Measurements from ENCODE around the gene C11orf58. TPM values are rescaled to one million over a fixed set of nuclear protein-coding genes. Genes with fewer than 3 reads are reported as not detected.

C11orf58 gene
- total RNA-seq, 1 donor from 2014 or later = 148 TPM

DNA sequence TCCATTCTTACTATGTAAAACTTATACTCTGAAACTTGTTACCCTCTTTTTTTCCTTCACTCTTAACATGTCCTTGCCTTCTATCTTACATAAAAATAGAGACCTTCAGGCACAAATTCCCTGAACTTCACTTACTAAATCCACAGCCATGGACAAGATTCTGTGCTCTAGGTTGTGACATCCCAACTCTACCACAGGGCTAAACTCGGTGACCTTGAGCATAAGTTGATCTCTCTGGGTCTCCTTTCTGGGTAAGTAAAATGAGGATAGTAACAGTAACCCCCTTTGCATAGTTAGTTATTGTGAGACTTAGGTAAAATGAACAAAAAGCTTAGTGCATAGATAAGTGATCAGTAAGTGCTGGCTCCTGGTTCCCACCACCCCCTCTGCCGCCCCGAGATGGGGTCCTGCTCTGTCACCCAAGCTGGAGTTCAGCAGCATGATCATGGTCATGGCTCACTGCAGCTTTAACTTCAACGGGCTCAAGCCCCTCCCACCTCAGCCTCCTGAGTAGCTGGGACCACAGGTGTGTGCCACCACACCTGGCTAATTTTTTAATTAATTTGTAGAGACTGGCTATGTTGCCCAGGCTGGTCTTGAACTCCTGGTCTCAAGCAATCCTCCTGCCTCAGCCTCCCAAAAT, 20.1 kb downstream of the C11orf58 start:
- Mint-ChIP-seq H3K36me3 (peaks cover 28% of the 10 kb centered on the region), H3K27me3 (no peaks in the 10 kb centered on the region), H3K9me3 (no peaks in the 10 kb centered on the region), H3K4me1 (ENCODE audit: unreplicated experiment) (no peaks in the 10 kb centered on the region), H3K4me3 (no peak overlapping the region), H3K27ac (peak overlapping the region; percentile 2)
- TF ChIP-seq, protein P1, sequence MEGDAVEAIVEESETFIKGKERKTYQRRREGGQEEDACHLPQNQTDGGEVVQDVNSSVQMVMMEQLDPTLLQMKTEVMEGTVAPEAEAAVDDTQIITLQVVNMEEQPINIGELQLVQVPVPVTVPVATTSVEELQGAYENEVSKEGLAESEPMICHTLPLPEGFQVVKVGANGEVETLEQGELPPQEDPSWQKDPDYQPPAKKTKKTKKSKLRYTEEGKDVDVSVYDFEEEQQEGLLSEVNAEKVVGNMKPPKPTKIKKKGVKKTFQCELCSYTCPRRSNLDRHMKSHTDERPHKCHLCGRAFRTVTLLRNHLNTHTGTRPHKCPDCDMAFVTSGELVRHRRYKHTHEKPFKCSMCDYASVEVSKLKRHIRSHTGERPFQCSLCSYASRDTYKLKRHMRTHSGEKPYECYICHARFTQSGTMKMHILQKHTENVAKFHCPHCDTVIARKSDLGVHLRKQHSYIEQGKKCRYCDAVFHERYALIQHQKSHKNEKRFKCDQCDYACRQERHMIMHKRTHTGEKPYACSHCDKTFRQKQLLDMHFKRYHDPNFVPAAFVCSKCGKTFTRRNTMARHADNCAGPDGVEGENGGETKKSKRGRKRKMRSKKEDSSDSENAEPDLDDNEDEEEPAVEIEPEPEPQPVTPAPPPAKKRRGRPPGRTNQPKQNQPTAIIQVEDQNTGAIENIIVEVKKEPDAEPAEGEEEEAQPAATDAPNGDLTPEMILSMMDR (conservative IDR thresholded peaks at IDR 0.05) = no peak
- DNase-seq (ENCODE audit: extremely low spot score, unreplicated experiment) = no peak

DNA sequence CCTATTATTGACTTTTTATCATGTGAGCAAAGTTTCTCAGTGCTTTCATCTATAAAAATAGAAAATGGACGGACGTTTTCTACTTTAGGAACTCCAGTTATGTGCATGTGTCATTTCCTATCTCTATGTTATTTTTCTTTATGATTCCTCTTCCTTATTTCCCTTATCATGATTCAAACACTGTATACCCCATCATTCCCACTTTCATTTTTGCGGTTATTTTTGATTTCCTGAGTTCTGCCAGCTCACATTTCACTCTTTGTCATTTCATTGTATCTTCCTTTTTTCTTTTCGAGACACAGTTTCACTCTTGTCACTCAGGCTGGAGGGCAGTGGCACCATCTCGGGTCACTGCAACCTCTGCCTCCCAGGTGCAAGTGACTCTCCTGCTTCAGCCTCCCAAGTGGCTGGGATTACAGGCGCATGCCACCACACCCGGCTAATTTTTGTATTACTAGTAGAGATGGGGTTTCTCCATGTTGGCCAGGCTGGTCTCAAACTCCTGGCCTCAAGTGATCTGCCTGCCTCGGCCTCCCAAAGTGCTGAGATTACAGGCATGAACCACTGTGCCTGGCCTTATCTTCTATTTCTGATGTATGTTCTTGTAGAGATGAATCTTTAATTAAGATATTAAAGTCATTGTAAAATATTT, 21.5 kb downstream of the C11orf58 start:
- no peaks in the 10 kb centered on the region for H3K4me1 Mint-ChIP-seq (ENCODE audit: unreplicated experiment)
- no peaks in the 10 kb centered on the region for H3K27me3 Mint-ChIP-seq
- no peak overlapping the region for H3K4me3 Mint-ChIP-seq
- no peak for DNase-seq (ENCODE audit: extremely low spot score, unreplicated experiment)
- no peaks in the 10 kb centered on the region for H3K9me3 Mint-ChIP-seq
- no peak overlapping the region for H3K27ac Mint-ChIP-seq
- H3K36me3 Mint-ChIP-seq = peaks cover 26% of the 10 kb centered on the region
- TF ChIP-seq, protein P1 (conservative IDR thresholded peaks at IDR 0.05) = no peak

DNA sequence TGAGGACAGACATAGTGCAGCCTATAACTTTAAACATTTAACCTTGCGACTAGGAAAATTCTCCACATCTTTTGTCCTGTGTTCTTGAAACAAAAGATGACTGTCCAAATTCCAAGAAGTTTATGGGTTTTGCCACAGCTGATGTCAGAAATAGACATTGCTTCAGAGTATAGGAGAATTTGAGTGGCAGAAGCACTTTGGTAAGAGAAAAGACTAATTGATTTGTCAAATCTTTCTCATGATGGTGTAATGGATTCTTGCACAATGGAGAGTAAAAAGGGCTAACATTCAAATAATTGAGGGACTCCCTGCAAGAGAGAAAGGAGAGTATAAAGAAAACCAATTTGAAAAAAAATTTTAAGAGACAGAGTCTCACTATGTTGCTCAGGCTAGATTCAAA, 25.3 kb downstream of the C11orf58 start:
- Mint-ChIP-seq H3K27ac (no peak overlapping the region), H3K27me3 (no peaks in the 10 kb centered on the region), H3K9me3 (no peaks in the 10 kb centered on the region), H3K4me1 (ENCODE audit: unreplicated experiment) (no peaks in the 10 kb centered on the region), H3K36me3 (peaks cover 10% of the 10 kb centered on the region), H3K4me3 (no peak overlapping the region)
- TF ChIP-seq, protein P1 (conservative IDR thresholded peaks at IDR 0.05) = no peak
- DNase-seq (ENCODE audit: extremely low spot score, unreplicated experiment) = no peak

- H3K4me3 Mint-ChIP-seq = no peak overlapping the region
- no peaks in the 10 kb centered on the region for H3K4me1 Mint-ChIP-seq (ENCODE audit: unreplicated experiment)
- H3K27me3 Mint-ChIP-seq = no peaks in the 10 kb centered on the region
- H3K27ac Mint-ChIP-seq = no peak overlapping the region
- TF ChIP-seq, protein P1 (conservative IDR thresholded peaks at IDR 0.05) = no peak
- DNase-seq (ENCODE audit: extremely low spot score, unreplicated experiment) = peak; percentile 25
- H3K36me3 Mint-ChIP-seq = peaks cover 5% of the 10 kb centered on the region
- no peaks in the 10 kb centered on the region for H3K9me3 Mint-ChIP-seq
These were observed 26.4 kb downstream of the C11orf58 start for GRCh38 chr11:16764888-16765287.

- TF ChIP-seq, protein P1 (conservative IDR thresholded peaks at IDR 0.05) = no peak
These were observed 28.7 kb downstream of the C11orf58 start for GRCh38 chr11:16767137-16767536.

More at GRCh38 chr11:16767137-16767536, 28.7 kb downstream of the C11orf58 start:
- peaks cover 5% of the 10 kb centered on the region for H3K36me3 Mint-ChIP-seq
- no peaks in the 10 kb centered on the region for H3K9me3 Mint-ChIP-seq
- H3K27me3 Mint-ChIP-seq = no peaks in the 10 kb centered on the region
- peak; percentile 39 for DNase-seq (ENCODE audit: extremely low spot score, unreplicated experiment)
- H3K27ac Mint-ChIP-seq = no peak overlapping the region
- no peak overlapping the region for H3K4me3 Mint-ChIP-seq
- H3K4me1 Mint-ChIP-seq (ENCODE audit: unreplicated experiment) = no peaks in the 10 kb centered on the region

All from type B pancreatic cell (in vitro differentiated cells).